MM.1S (cell line): Measurements from ENCODE around the gene GDF7.

Experiments used
- CTCF ChIP-seq: fragments of 300-600 bp; sonication (generic); IDR thresholded peaks from 2 replicates; pipeline ENCODE4 v1.5.1; 2016; ENCODE audit warnings: antibody characterized with exemption, low read length, mixed read lengths
- EZH2 ChIP-seq: fragments of 300-600 bp; sonication (generic); optimal IDR thresholded peaks from 2 replicates; pipeline ENCODE3; 2017; ENCODE audit warnings: low read depth, mild to moderate bottlenecking, antibody characterized with exemption, low read length, mixed read lengths

GRCh38 chr2:20673686-20674308 is 6.9 kb downstream of the GDF7 start:
- TF ChIP-seq CTCF (no peak), EZH2 (no peak)
